Transverse colon (tissue), 4 donors: Measurements from ENCODE around the gene GPSM1.
"Not testable (repeated sequence)": the region's sequence is repeated elsewhere in the genome, so short reads cannot be mapped to it uniquely, and the experiment has no call there.

ENCODE experiments used
- POLR2A ChIP-seq: fragments of 450-650 bp; IDR thresholded peaks from one replicate; pipeline ENCODE4 v1.6.1; 2016; ENCODE audit warnings: antibody characterized with exemption, mild to moderate bottlenecking, moderate library complexity
- POLR2AphosphoS5 ChIP-seq, 3 donors: sonication (generic); formaldehyde crosslinking; IDR thresholded peaks; one replicate each; pipeline ENCODE4 v1.6.1; 2016; ENCODE audit warnings: antibody characterized with exemption in 3 of 3
- TF ChIP-seq, protein P1 (sequence below), 5 experiments: fragments of 200-600 bp in 3 of 5; fragments of 450-650 bp in 2 of 5; sonication (generic) in 3 of 5; IDR thresholded peaks; 1 replicate in 2 of 5; 2 replicates in 3 of 5; pipeline ENCODE4 v1.5.1; 2016 to 2017; ENCODE audit warnings: antibody characterized with exemption in 5 of 5, inconsistent platforms in 3 of 5, mild to moderate bottlenecking in 2 of 5, moderate library complexity in 1 of 5

DNA sequence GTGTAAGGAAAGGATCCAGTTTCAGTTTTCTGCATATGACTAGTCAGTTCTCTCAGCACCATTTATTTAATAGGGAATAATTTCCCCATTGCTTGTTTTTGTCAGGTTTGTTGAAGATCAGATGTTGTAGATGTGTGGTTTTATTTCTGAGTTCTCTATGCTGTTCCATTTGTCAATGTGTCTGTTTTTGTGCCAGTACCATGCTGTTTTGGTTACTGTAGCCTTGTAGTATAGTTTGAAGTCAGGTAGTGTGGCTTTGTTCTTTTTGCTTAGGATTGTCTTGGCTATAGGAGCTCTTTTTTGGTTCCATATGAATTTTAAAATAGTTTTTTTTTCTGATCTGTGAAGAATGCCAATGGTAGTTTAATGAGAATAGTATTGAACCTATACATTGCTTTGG lies 6.4 kb upstream of the GPSM1 start:
- TF ChIP-seq, protein P1, sequence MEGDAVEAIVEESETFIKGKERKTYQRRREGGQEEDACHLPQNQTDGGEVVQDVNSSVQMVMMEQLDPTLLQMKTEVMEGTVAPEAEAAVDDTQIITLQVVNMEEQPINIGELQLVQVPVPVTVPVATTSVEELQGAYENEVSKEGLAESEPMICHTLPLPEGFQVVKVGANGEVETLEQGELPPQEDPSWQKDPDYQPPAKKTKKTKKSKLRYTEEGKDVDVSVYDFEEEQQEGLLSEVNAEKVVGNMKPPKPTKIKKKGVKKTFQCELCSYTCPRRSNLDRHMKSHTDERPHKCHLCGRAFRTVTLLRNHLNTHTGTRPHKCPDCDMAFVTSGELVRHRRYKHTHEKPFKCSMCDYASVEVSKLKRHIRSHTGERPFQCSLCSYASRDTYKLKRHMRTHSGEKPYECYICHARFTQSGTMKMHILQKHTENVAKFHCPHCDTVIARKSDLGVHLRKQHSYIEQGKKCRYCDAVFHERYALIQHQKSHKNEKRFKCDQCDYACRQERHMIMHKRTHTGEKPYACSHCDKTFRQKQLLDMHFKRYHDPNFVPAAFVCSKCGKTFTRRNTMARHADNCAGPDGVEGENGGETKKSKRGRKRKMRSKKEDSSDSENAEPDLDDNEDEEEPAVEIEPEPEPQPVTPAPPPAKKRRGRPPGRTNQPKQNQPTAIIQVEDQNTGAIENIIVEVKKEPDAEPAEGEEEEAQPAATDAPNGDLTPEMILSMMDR (IDR thresholded peaks at IDR 0.05) = not testable (repeated sequence)
- not testable (repeated sequence) for TF ChIP-seq POLR2AphosphoS5 (IDR thresholded peaks at IDR 0.05); POLR2A
